ENCODE data around the gene MPP3.

Gene MPP3

GRCh38 chr17:43831633-43832032, 1.3 kb downstream of the MPP3 start:
- DNase-seq, result no peak

GRCh38 chr17:43830510-43831140, 2.3 kb downstream of the MPP3 start:
- no peak for DNase-seq

GRCh38 chr17:43829738-43830137, 3.2 kb downstream of the MPP3 start:
- DNase-seq, result no peak

- DNase-seq, result no peak
These were observed 5.3 kb downstream of the MPP3 start for GRCh38 chr17:43827596-43827995.

GRCh38 chr17:43826206-43826605, 6.7 kb downstream of the MPP3 start:
- DNase-seq, result no peak

- DNase-seq, result no peak
These were observed 7.4 kb downstream of the MPP3 start for GRCh38 chr17:43825567-43825966.

- DNase-seq, result no peak
These were observed 9.4 kb downstream of the MPP3 start for GRCh38 chr17:43823350-43824084.

GRCh38 chr17:43822570-43823190, 10.3 kb downstream of the MPP3 start:
- no peak for DNase-seq

GRCh38 chr17:43820759-43821158, 12.2 kb downstream of the MPP3 start:
- DNase-seq, result no peak

- DNase-seq, result no peak
These were observed 14.0 kb downstream of the MPP3 start for GRCh38 chr17:43818966-43819365.

GRCh38 chr17:43817826-43818225, 15.1 kb downstream of the MPP3 start:
- no peak for DNase-seq

GRCh38 chr17:43816336-43817320, 16.3 kb downstream of the MPP3 start:
- no peak for DNase-seq

GRCh38 chr17:43814714-43815113, 18.2 kb downstream of the MPP3 start:
- no peak for DNase-seq

GRCh38 chr17:43814026-43814425, 18.9 kb downstream of the MPP3 start:
- DNase-seq, result no peak

- DNase-seq, result no peak
These were observed 19.6 kb downstream of the MPP3 start for GRCh38 chr17:43813386-43813785.

- DNase-seq, result no peak
These were observed 20.3 kb downstream of the MPP3 start for GRCh38 chr17:43812396-43813265.

- no peak for DNase-seq
These were observed 22.1 kb downstream of the MPP3 start for GRCh38 chr17:43810823-43811222.

- DNase-seq, result no peak
These were observed 22.7 kb downstream of the MPP3 start for GRCh38 chr17:43810226-43810715.

- DNase-seq, result no peak
These were observed 23.8 kb downstream of the MPP3 start for GRCh38 chr17:43809121-43809520.

GRCh38 chr17:43808076-43808475, 24.9 kb downstream of the MPP3 start:
- DNase-seq, result no peak

GRCh38 chr17:43805117-43805516, 27.8 kb downstream of the MPP3 start:
- DNase-seq, result no peak

- no peak for DNase-seq
These were observed 29.2 kb downstream of the MPP3 start for GRCh38 chr17:43803758-43804157.
